Posterior vena cava (tissue), 2 donors: Measurements from ENCODE around the gene SIRT1. TPM values are rescaled to one million over a fixed set of nuclear protein-coding genes. Genes with fewer than 3 reads are reported as not detected.
"Not testable (repeated sequence)": the region's sequence is repeated elsewhere in the genome, so short reads cannot be mapped to it uniquely, and the experiment has no call there.

ENCODE experiments used
- DNase-seq: peaks from one replicate; pipeline ENCODE4 v3.0.0-alpha.2; 2020; ENCODE audit warnings: low spot score
- intact Hi-C, 2 donors: fragments of 100-400 bp; cut with DNase I; formaldehyde crosslinking; loops; one replicate each; pipeline versions ENCODE4 v1.14.1 to v1.14.2; 2022 to 2023
- total RNA-seq, 2 donors: library from RNA; stranded (reverse); fragmentation: NEBNext Ultra II Directional; extraction: Animal tissue kit (Norgen Biotek cat#: 25700); gene quantifications; one replicate each; pipeline ENCODE4 v1.2.1, GENCODE V29; 2021
- donor health status: DM: yes; HTN: yes; CAD: no.
- donor health status: DM: yes; HTN: yes; CAD: no.

Gene SIRT1
- total RNA-seq, 2 donors from 2014 or later, result 19.5 to 21.6 TPM

DNA sequence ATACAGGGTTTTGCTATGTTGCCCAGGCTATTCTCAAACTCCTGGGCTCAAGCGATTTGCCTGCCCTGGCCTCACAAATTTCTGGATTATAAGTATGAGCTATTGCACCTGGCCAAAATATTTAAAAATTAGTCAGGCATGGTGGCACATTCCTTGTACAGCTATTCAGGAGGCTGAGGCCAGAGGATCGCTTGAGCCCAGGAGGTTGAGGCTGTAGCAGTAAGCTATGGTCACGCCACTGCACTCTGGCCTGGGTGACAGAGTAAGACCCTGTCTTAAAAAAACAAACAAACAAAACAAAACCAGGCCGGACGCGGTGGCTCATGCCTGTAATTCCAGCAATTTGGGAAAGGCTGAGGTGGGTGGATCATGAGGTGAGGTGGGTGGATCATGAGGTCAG, 14.5 kb upstream of the SIRT1 start:
- intact Hi-C loops, result no loop called here
- no peak for DNase-seq

DNA sequence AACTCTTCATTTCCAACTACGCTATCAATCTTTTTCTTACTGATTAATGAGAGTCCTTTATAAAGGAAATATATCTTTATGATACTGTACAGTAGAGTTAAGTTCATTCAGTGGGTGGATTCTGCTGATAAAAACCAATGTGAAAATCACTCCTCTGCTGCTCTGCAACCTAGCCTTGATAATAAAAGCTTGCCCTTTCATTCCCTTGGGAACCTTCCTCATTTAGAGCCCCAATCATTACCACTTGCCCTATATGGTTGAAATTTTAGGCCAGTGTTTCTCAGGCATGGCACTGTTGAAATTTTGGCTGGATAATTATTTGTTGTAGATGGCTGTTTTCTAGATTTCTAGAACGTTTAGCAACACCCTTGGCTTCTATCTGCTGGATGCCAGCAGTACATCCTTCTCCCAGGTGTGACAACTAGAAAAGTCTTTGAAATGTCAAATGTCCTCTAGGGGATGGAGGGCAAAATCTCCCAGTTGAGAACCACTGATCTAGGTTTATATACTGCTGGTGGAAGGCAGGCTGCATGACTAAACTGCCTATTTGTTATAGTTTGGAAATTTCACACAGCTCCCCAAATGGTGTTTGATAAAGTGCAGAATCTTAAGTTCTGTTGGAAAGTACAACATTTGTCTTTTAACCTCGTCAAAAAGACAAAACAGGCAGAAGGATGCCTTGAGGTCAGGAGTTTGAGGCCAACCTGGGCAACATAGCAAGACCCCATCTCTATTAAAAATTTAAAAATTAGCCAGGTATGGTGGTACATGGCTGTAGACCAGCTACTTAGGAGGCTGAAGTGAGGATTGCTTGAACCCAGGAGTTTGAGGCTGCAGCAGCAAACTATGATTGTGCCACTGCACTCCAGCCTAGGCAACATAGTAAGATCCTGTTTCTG, 8.9 kb upstream of the SIRT1 start:
- no peak for DNase-seq
- intact Hi-C loops, result no loop called here

DNA sequence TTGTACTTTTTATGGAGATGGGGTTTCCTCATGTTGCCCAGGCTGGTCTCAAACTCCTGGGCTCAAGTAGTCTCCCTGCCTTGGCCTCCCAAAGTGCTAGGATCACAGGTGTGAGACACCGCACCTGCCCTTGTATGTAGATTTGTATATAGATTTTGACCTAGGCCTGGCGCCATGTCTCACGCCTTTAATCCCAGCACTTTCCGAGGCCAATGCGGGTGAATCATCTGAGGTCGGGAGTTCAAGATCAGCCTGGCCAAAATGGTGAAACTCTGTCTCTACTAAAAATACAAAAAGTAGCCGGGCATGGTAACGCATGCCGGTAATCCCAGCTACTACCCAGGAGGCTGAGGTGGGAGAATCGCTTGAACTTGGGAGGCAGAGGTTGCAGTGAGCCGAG, 7.0 kb upstream of the SIRT1 start:
- intact Hi-C loops, DNase-seq: not testable (repeated sequence)

DNA sequence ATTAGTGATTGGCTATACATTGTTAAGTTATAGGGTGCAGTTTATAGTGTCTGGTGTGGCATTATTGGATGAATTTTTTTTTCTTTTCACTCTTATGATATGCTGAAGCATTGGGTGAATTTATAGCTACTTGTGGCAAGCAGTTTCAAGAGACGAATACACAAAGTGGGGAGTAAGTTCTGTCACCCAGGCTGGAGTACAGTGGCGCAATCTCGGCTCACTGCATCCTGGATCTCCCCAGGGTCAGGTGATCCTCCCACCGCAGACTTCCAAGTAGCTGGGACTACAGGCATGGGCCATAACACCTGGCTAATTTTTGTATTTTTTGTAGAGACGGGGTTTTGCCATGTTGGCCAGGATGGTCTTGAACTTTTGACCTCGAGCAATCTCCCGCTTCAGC, 6.3 kb upstream of the SIRT1 start:
- intact Hi-C loops, result no loop called here
- no peak for DNase-seq

DNA sequence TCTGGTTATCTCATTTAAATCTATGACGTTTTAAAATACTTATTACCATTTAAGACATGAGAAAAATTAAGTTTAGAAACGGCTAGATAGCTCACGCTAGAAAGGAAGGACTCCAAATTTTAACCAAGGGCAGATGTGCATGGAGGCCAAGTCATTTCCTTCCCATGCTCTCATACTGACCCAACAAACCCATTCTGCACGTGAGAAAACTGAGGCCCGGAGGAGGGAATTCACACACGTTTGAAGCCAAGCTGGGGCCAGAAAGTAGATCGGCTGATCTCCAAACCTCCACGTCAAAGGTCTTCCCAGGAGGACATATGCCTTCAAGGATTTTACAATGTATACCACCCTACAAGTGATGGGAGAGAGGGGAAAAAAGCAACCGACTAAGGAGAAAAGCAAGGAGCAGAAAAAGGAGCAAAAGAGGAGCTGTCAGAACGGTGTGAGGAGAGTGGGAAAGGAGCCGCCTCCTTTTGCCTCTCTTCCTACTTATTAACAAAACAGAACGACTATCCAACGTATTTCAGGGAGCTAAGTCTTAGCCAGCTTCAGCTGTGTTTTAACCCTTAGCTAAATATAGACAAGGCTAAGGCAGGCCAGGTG, 645 bp upstream of the SIRT1 start:
- intact Hi-C loops, result no loop called here
- no peak for DNase-seq

DNA sequence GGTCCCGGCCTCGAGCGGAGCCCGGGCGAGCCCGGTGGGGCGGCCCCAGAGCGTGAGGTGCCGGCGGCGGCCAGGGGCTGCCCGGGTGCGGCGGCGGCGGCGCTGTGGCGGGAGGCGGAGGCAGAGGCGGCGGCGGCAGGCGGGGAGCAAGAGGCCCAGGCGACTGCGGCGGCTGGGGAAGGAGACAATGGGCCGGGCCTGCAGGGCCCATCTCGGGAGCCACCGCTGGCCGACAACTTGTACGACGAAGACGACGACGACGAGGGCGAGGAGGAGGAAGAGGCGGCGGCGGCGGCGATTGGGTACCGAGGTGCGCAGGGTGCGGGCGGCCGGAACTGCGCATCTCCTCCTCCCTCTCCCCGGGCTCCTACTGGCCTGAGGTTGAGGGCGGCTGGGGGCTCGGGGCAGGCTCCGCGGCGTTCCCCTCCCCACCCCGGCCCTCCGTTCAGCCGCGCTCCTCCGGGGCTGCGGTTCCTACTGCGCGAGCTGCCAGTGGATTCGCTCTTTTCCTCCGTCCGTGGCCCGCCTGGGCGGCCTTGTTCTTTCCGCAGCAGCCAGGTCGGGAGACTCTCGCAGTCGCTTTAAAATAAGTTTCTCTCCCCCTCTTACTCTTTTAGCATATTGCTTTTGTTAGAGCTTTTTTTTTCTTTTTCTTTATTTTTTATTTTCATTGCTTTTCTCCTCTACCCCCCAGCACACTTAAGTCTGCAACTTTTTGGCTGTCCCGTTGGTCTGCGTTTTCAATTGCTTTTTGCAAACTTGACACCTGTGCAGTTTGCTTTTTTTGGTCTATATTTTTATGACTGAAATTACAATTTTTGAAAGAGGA, 600 bp downstream of the SIRT1 start:
- intact Hi-C loops, result no loop called here
- DNase-seq, result peak; percentile 96

DNA sequence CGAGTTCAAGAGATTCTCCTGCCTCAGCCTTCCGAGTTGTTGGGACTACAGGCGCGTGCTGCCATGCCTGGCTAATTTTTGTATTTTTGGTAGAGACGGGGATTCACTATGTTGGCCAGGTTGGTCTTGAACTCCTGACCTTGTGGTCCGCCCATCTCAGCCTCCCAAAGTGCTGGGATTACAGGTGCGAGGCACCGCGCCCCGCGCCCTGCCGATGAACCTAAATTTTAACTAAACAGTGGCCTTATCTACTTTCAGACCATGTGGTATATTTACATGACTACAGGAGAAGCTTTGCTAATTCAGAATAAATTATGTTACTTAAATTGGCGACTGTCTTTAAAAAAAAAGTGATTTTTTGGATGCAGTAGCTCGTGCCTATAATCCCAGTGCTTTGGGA, 9.2 kb downstream of the SIRT1 start:
- DNase-seq, result no peak
- intact Hi-C loops, result no loop called here

DNA sequence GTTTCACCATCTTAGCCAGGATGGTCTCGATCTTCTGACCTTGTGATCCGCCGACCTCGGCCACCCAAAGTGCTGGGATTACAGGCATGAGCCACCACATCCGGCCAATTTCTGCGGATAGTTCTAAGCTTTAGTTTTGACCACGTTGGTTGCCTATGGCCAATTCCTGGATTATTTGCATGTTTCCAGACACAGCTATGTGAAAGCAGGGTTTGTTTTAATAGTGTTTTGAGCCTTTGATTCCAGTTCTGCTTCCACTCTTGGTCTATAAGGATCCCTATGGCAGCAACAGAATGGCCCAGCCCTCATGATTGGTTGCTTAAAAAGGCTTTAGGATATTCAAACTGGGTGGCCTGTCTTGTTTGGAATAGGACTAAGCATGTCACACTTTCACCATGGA, 19.1 kb downstream of the SIRT1 start:
- no peak for DNase-seq
- intact Hi-C loops, result no loop called here

DNA sequence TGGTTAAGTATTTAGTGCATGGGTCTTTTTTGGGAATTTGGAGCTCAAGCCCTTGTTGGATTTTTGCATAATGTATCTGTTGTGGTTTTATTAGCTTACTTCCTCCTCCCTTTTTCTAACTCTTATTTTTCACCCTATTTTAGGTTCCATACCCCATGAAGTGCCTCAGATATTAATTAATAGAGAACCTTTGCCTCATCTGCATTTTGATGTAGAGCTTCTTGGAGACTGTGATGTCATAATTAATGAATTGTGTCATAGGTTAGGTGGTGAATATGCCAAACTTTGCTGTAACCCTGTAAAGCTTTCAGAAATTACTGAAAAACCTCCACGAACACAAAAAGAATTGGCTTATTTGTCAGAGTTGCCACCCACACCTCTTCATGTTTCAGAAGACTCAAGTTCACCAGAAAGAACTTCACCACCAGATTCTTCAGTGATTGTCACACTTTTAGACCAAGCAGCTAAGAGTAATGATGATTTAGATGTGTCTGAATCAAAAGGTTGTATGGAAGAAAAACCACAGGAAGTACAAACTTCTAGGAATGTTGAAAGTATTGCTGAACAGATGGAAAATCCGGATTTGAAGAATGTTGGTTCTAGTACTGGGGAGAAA, 28.0 kb downstream of the SIRT1 start:
- DNase-seq, result no peak
- intact Hi-C loops, result no loop called here

DNA sequence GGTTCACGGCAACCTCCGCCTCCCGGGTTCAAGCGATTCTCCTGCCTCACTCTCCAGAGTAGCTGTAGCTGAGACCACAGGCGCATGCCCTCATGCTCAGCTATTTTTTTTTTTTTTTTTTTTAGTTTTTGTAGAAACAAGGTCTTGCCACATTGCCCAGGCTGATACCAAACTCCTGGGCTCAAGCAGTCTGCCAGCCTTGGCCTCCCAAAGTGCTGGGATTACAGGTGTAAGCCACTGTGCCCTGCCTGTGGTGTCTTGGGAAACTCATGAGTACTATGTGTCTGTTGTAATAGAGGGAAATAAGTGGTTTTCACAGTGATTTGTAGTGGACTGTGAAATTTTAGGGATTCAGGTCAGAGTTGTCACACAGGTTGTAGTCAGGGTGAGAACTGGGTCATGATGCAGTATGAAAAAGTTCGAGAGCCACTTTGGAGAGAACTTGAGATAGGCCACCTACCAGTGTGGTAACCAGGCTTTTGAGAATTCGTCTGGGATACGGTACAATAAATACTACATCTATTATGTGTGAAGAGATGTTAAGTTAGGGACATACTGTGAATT, 30.4 kb downstream of the SIRT1 start:
- intact Hi-C loops, result no loop called here
- no peak for DNase-seq

DNA sequence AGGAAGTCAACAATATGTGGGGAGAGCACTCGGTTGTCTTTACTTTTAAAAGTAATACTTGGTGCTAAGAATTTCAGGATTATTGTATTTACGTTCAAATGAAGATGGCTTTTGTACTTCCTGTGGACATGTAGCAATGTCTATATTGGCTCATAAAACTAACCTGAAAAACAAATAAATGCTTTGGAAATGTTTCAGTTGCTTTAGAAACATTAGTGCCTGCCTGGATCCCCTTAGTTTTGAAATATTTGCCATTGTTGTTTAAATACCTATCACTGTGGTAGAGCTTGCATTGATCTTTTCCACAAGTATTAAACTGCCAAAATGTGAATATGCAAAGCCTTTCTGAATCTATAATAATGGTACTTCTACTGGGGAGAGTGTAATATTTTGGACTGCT, 32.7 kb downstream of the SIRT1 start:
- no peak for DNase-seq
- intact Hi-C loops, result no loop called here

DNA sequence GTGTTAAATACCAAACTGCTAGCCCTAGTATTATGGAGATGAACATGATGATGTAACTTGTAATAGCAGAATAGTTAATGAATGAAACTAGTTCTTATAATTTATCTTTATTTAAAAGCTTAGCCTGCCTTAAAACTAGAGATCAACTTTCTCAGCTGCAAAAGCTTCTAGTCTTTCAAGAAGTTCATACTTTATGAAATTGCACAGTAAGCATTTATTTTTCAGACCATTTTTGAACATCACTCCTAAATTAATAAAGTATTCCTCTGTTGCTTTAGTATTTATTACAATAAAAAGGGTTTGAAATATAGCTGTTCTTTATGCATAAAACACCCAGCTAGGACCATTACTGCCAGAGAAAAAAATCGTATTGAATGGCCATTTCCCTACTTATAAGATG, 33.2 kb downstream of the SIRT1 start:
- intact Hi-C loops, result no loop called here
- DNase-seq, result no peak

DNA sequence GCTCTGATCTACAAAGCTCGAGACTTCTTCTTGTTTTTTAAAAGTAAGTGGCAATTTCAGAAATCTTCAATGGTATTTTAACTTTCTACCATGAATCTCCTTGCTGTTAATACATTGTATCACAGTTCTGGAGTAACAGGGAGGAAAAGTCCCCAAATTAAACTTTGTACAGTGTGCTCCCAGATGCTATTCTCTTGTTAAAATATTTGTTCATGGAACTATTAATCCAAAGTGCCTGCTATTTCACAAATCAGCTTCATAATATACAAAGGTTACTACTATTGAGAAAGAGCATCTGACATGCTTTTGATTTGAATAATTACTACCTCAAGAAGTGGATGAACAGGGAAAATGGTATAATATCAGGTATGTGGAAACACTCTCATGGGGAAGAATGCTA, 36.6 kb downstream of the SIRT1 start:
- intact Hi-C loops, result no loop called here
- no peak for DNase-seq

DNA sequence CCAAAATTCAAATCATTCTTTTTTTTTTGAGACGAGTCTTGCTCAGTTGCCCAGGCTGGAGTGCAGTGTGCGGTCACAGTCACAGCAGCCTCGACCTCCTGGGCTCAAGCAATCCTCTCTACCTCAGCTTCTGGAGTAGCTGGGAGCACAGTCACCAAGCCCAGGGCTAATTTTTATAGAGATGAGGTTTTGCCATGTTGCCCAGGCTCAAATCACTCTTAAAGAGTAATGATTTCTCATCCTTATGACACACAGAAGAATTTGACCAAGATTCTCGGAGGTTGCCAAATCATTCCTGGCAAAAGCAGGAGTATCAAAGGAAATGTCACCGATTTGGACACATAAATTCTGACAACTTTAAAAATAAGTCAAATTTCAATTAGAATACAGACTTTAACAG, 39.1 kb downstream of the SIRT1 start:
- no peak for DNase-seq

DNA sequence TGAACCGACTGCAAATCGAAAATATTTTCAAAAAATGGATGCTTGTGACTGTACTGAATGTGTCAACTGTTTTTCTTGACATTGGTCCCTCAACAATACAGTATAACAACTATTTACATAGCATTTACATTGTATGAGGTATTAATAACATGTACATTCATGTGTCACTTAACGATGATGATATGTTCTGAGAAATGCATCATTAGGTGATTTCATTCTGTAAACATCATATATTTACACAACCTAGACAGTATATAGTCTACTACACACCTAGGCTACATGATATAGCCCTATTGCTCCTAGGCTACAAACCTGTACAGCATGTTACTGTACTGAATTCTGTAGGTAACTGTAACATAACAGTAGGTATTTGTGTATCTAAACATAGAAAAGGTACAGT, 39.7 kb downstream of the SIRT1 start:
- no peak for DNase-seq
- intact Hi-C loops, result no loop called here

More for the DNA sequence above, 39.1 kb downstream of the SIRT1 start:
- intact Hi-C loops, result no loop called here

DNA sequence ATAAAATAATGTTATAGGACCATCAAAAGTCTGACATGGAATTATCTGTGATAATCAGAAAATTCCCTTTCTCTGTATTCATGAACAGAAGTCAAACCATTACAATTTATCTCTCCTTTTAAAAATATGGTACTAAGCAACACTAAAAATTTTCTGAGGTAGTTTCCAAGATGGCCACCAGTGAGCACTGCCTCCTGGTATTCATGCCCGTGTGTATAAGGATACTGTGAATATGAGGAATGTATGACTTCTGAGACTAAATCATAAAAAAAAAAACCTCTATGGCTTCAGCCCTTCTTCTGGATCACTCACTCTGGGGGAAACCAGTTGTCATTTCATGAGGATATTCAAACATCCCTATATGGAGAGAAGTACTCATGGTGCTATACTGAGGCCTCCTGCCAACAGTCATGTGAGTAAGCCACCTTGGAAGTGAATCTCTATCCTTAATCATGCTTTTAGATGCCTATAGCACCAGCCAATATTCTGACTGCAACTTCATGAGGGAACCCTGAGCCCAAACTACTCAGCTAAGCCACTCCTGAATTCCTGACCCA, 41.1 kb downstream of the SIRT1 start:
- intact Hi-C loops, result no loop called here
- no peak for DNase-seq

DNA sequence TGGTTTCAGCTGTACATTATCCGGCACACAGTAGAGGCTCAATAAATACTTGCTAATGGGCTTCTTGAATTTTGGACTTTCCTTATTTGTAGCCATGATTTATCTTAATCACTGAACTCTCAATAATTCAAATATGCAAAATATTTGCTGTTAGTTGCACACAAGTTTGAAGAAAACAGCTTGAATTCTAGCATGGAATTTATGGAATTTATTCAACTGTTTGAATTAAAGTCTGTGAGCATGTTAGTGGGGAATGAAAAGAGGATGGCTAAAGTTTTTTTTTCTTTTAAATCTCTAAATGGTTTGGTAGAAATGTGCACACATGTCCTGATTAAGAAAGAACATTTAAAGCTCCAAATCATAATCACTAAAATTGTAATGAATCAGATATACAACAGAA, 42.5 kb downstream of the SIRT1 start:
- no peak for DNase-seq
- intact Hi-C loops, result no loop called here

DNA sequence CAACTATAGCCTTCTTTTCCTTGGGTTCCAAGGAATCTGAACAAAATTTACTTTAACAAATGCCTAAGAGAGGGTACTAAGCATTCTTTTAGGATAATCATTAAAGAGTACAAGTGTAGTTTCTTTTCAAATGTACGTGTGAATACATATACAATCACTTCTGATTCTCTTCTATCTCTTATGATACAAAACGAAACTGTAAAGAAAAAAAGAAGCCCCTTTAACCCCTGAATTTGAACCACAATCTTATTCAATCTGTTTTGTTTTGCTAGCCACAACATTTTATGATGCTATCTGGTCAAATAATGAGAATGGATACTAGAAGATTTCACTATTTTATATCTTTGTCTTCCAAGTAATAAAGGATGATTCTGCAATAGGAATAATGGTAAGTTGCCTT, 48.7 kb downstream of the SIRT1 start:
- intact Hi-C loops, result no loop called here
- no peak for DNase-seq

DNA sequence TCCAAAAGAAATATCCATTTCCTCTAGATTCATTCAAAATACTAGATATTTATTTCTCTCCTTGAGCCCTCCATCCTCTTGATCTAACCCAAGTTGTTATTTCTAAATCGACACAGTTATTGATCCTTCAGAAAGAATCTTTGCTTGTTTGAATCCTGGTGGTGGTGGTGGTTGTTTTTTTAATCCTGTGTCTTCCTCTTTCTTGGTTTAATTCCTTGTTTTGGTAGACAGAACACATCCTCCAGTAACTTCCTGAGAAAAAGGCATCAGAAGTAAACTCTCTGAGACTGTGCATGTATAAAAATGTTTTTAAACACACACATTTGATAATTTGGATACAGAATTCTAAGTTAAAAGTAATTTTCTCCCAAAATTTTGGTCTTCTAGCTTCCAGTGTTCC, 49.9 kb downstream of the SIRT1 start:
- no peak for DNase-seq
- intact Hi-C loops, result no loop called here
